ENCODE results near the gene NDUFB2. TPM values are rescaled to one million over a fixed set of nuclear protein-coding genes. Genes with fewer than 3 reads are reported as not detected.

NDUFB2 gene
- total RNA-seq, 4 donors from 2014 or later: 69.9 to 284 (median 230) TPM

GRCh38 chr7:140655511-140656408 lies 40.7 kb upstream of the NDUFB2 start:
- in situ Hi-C loops (cut with MboI; ENCODE audit: low pct_ligation_motif_present in 1 of 4, low pct_unique_long_range_greater_than_20kb in 1 of 4, low sequenced_read_pairs in 3 of 4) (loop anchor here in 3 of 4 donors (5.0 to 10.0 kb wide), 2 partner anchors 138 to 141 kb away; no protein-coding TSS in a partner anchor), intact Hi-C loops (cut with DNase I; ENCODE audit: low total_unique reads) (no loop called here)
- no peaks in the 10 kb centered on the region for H3K36me3 ChIP-seq
- peaks cover 18 to 28% (median 19%) of the 10 kb centered on the region in 4 donors for H3K4me1 ChIP-seq
- no peak overlapping the region for H3K4me3 ChIP-seq
- WGBS, 2 donors (ENCODE audit: low coverage in 1 of 2): 75 to 94% methylated on average over 8 to 16 of the region's 16 CpGs
- H3K27me3 ChIP-seq: no peaks in the 10 kb centered on the region
- peak overlapping the region; percentile 72 to 82 (median 78) for H3K27ac ChIP-seq
- DNase-seq: no peak
- no peaks in the 10 kb centered on the region for H3K9me3 ChIP-seq
- TF ChIP-seq CTCF (IDR thresholded peaks at IDR 0.05): no peak
- no peak for TF ChIP-seq POLR2AphosphoS5 (IDR thresholded peaks at IDR 0.05)
- TF ChIP-seq POLR2A (IDR thresholded peaks at IDR 0.05): no peak
- TF ChIP-seq EP300 (IDR thresholded peaks at IDR 0.05; ENCODE audit: low read depth): no peak

- H3K36me3 ChIP-seq: no peaks in the 10 kb centered on the region
- H3K4me3 ChIP-seq: peak overlapping the region in 2 of 4 donors; percentile 17 to 43
- H3K4me1 ChIP-seq: peaks cover 18 to 28% (median 19%) of the 10 kb centered on the region in 4 donors
- H3K9me3 ChIP-seq: no peaks in the 10 kb centered on the region
- H3K27me3 ChIP-seq: no peaks in the 10 kb centered on the region
- in situ Hi-C loops (cut with MboI; ENCODE audit: low pct_ligation_motif_present in 1 of 4, low pct_unique_long_range_greater_than_20kb in 1 of 4, low sequenced_read_pairs in 3 of 4) (loop anchor here in 3 of 4 donors (5.0 to 10.0 kb wide), 2 partner anchors 140 to 142 kb away; no protein-coding TSS in a partner anchor), intact Hi-C loops (cut with DNase I; ENCODE audit: low total_unique reads) (no loop called here)
- WGBS, 2 donors (ENCODE audit: low coverage in 1 of 2): 15 to 39% methylated on average over 2 to 11 of the region's 11 CpGs
- TF ChIP-seq EP300 (IDR thresholded peaks at IDR 0.05; ENCODE audit: low read depth) (no peak), POLR2AphosphoS5 (IDR thresholded peaks at IDR 0.05) (peak in 1 of 3 donors; percentile 41), CTCF (IDR thresholded peaks at IDR 0.05) (no peak)
- peak overlapping the region; percentile 72 to 82 (median 78) for H3K27ac ChIP-seq
- peak; percentile 81 for DNase-seq
These were observed 39.7 kb upstream of the NDUFB2 start for GRCh38 chr7:140656548-140657515.

DNA sequence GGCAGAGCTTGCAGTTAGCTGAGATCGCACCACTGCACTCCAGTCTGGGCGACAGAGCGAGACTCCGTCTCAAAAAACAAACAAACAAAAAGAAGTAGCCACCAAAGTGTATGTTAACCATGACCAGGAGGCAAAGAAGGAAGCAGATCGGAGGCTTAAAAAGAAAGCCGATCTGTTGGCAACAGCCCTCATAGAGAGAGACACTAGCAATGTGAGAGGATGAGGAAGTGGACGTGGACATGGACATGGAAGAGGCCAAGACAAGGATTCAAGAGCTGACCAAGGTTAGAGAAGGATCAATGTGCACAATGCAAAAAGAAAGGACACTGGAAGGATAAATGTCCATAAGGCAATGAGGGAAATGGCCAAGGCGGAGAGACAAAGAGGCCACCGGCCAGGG lies 38.6 kb upstream of the NDUFB2 start:
- no peak overlapping the region for H3K27ac ChIP-seq
- WGBS, 2 donors (ENCODE audit: low coverage in 1 of 2): 90 to 93% methylated on average over 9 of the region's 9 CpGs
- peaks cover 18 to 28% (median 19%) of the 10 kb centered on the region in 4 donors for H3K4me1 ChIP-seq
- intact Hi-C loops (cut with DNase I; ENCODE audit: low total_unique reads): no loop called here
- TF ChIP-seq EP300 (IDR thresholded peaks at IDR 0.05; ENCODE audit: low read depth) (no peak), POLR2A (IDR thresholded peaks at IDR 0.05) (no peak), CTCF (IDR thresholded peaks at IDR 0.05) (no peak), POLR2AphosphoS5 (IDR thresholded peaks at IDR 0.05) (no peak)
- no peaks in the 10 kb centered on the region for H3K9me3 ChIP-seq
- no peak overlapping the region for H3K4me3 ChIP-seq
- H3K27me3 ChIP-seq: no peaks in the 10 kb centered on the region
- no peaks in the 10 kb centered on the region for H3K36me3 ChIP-seq
- no peak for DNase-seq
- in situ Hi-C loops (cut with MboI; ENCODE audit: low pct_ligation_motif_present in 1 of 4, low pct_unique_long_range_greater_than_20kb in 1 of 4, low sequenced_read_pairs in 3 of 4): loop anchor here in 3 of 4 donors (5.0 to 10.0 kb wide), 2 partner anchors 141 to 143 kb away; no protein-coding TSS in a partner anchor

Measured in transverse colon (tissue), 4 donors.